Mammary epithelial cell (primary cell): Measurements from ENCODE around the gene BCL10.

Source experiments
- CTCF ChIP-seq, 2 donors: IDR thresholded peaks in 1 of 2; conservative IDR thresholded peaks in 1 of 2; 2 replicates each; pipeline ENCODE4 v1.5.1; 2011 to 2012; ENCODE audit warnings: inconsistent platforms in 2 of 2, low read length in 2 of 2, mild to moderate bottlenecking in 2 of 2, control low read depth in 1 of 2, low read depth in 1 of 2; ENCODE audit not compliant: insufficient read depth in 1 of 2; ENCODE audit errors: extremely low read depth in 1 of 2
- EZH2 ChIP-seq: IDR thresholded peaks from 2 replicates; pipeline ENCODE4 v1.6.1; 2012; ENCODE audit warnings: low read length, inconsistent platforms, borderline replicate concordance

- TF ChIP-seq CTCF (conservative IDR thresholded peaks at IDR 0.05 in 1 of 2, IDR thresholded peaks at IDR 0.05 in 1 of 2; ENCODE audit: extremely low read depth in 1 of 2, insufficient read depth in 1 of 2, low read depth in 1 of 2, low read length in 2 of 2) (no peak), EZH2 (no peak)
Observed at GRCh38 chr1:85245456-85245855, 31.0 kb downstream of the BCL10 start.
